GM12878 (cell line): ENCODE results near the gene POF1B.

ENCODE experiments used
- CTCF ChIP-seq, 3 experiments: IDR thresholded peaks in 2 of 3; conservative IDR thresholded peaks in 1 of 3; 2 replicates each; pipeline ENCODE4 v1.5.1; 2011; ENCODE audit warnings: low read depth in 3 of 3, low read length in 3 of 3, mild to moderate bottlenecking in 3 of 3, control low read depth in 2 of 3, moderate library complexity in 2 of 3, inconsistent platforms in 1 of 3, mixed read lengths in 1 of 3; ENCODE audit not compliant: control insufficient read depth in 2 of 3, insufficient read depth in 1 of 3; ENCODE audit errors: extremely low read depth in 1 of 3
- MTA2 ChIP-seq: fragments of 450-650 bp; IDR thresholded peaks from 2 replicates; pipeline ENCODE4 v1.6.1; 2016; ENCODE audit warnings: low read depth, mild to moderate bottlenecking, moderate library complexity
- ZBTB40 ChIP-seq: fragments of 450-650 bp; IDR thresholded peaks from 2 replicates; pipeline ENCODE4 v1.6.1; 2016; ENCODE audit warnings: mild to moderate bottlenecking, moderate library complexity, borderline replicate concordance

- TF ChIP-seq CTCF (IDR thresholded peaks at IDR 0.05 in 2 of 3, conservative IDR thresholded peaks at IDR 0.05 in 1 of 3; ENCODE audit: control insufficient read depth in 2 of 3, extremely low read depth in 1 of 3, insufficient read depth in 1 of 3, low read depth in 3 of 3, low read length in 3 of 3) (no peak), ZBTB40 (no peak), MTA2 (no peak)
Observed at GRCh38 chrX:85326234-85327059, 53.0 kb downstream of the POF1B start.
